ENCODE measurements around the gene UBE4B.

Gene UBE4B

DNA sequence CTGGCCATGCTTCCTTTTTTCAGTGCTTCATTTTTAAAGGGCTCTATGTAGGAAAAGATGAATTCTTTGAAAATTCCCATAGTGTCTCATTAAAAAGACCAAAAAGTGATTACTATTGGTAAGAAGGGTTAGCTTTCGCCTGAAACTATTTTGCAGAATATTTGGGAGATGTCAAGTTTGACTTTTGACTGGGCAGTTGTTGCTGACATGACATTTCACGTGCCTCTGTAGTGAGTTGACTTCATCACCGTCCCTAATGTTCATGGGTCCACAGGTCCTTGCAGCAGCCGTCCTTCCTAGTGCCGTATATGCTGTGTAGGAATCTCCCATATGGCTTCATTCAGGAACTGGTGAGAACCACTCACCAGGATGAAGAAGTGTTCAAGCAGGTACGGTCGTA is 88.9 kb downstream of the UBE4B start:
- DNase-seq: no peak

DNA sequence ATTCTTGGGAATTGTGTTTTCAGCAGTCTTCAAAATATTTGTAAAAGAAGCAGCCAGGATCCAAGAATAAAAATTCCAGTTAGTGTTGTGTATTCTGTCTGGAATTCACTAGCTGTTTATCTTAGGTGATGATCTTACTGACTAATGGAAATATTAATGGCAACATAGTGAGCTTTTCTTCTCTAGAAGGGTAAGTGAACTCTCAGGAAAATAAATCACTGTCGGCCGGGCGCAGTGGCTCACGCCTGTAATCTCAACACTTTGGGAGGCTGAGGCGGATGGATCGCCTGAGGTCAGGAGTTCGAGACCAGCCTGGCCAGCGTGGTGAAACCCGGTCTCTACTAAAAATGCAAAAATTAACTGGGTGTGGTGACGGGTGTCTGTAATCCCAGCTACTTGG is 90.2 kb downstream of the UBE4B start:
- no peak for DNase-seq

DNA sequence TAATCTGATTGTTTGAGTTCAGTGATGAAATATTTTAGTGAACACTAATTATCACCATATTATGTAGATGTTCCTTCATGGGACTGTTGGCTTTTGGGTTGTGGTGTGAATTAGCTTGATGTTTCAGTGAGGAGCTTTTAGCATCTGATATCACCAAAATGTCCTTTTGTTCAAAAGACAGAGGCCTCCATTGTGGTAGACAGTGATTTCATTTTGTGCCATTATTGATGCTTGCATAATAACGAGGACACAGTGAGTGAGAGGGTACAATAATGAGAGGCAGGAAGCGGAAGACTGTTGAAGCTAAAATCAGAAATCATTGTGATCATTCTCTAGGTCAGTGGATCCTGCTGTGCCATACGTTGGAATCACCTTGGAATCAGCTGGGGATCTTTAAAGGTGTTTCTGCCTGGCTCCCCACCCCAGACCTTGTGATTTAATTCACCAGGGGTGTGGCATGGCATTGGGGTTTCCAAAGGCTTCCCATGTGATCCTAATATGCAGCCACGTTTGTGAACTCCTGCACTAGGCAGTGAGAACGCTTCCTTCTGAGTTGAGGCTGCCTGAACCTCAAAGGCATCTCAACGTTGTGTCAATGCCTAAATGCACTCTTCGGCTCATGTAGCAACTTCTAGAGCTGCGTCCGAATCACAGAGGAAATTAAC is 95.5 kb downstream of the UBE4B start:
- DNase-seq: no peak

DNA sequence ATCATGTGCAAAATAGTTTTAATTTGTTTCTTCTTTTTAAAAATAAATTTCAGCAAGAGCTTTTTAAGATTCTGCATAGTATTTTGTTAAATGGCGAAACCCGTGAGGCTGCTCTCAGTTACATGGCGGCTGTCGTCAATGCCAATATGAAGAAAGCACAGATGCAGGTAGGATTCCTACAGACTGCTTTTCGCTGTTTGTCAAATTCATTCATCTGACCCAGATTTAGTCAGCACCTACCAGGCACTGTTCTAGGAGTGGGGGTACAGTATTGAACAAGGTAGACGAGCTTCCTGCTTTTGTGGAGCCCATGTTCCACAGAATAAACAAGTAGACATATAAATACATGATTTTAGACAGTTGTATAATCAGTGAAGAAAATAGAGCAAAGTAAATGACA is 99.6 kb downstream of the UBE4B start:
- DNase-seq: no peak

DNA sequence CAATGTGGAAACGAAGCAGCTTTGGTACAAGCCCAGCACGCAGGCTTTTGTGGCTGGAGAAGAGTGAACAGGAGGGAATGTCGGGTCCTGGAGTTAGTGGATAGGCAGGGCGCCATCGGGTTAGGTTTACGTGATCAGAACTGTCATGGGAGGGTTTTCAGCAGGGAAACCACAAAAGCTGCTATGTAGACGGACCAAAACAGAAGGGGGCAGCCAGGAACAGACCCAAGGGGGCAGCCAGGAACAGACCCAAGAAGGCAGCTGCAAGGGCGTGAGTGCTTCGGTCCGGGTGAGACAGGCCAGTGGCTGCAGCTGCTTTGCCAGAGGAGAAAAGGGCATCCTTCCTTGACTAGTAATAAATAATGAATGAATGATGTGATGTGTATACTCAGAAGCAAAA is 100.1 kb downstream of the UBE4B start:
- no peak for DNase-seq

DNA sequence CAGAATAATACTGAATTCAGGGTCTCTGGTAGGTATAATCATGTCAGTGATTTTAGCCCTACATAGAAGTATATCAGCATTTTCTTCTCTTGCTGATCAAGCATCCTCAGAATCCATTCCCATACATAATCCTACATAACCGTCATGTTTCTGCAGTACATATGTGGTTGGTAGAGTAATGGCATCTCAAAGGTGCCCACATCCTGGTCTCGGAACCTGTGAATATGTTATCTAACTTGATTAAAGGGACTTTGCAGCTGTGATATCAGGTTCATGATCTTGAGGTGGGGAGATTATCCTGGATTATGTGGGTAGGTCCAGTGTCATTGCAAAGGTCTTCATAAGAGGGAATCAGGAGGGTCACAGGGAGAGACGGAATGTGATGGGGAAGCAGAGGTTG is 108.2 kb downstream of the UBE4B start:
- DNase-seq: no peak

DNA sequence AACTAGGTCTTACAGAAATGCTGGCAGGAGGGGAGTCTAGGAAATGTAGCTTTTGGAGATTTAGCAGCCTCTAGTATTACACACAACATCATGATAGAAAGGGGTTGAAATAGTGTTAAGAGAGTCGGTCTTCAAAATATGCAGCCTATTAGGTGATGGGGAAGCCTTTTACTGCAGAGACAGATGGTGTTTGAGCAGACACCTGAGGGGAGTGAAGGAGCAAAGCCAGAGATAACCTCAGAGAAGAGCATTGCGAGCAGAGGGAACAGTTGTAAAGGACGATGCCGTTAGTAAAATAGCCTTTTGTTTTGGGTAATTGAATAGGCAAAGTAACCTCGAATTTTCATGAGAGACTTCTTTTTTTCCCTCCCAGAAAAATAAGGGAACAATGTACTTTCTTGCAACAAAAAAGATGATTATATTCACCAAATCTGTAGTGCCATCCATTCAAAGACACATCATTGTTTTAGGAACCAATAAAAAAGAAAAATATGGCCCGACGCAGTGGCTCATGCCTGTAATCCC is 111.3 kb downstream of the UBE4B start:
- DNase-seq: no peak

DNA sequence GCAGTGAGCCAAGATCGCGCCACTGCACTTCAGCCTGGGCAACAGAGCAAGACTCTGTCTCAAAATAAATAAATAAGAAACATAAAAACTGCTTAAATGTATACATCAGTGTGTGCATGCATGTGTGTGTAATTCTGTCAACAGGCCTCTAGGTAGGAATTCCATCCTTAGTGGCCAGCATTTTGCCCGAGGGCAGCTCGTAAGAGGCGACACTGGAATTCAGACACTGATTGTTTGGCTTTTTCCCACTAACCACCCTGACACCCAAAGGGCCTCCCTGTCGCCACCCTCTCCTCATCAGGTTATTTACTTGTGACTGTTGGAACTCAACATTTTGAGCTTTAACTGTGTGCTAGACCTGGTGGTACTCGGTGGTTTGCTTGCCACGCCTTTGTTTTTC is 113.6 kb downstream of the UBE4B start:
- DNase-seq: no peak

DNA sequence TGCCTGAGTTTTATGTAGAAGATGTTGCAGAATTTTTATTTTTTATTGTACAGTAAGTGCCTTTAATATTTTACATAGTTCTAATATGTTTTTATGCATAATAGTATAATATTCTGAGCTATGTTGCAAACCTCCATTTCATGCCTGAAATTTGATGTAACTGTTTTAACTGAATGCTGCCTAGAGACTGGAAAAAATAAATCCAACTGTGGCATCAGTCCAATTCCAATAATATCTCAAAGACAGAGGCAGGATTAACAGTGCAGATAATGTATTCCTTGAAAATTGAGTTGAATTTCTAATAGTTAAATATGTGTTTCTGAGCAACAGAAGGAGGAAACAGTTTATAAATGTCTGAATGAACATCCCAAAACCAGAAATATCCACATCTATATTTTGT is 116.5 kb downstream of the UBE4B start:
- no peak for DNase-seq

DNA sequence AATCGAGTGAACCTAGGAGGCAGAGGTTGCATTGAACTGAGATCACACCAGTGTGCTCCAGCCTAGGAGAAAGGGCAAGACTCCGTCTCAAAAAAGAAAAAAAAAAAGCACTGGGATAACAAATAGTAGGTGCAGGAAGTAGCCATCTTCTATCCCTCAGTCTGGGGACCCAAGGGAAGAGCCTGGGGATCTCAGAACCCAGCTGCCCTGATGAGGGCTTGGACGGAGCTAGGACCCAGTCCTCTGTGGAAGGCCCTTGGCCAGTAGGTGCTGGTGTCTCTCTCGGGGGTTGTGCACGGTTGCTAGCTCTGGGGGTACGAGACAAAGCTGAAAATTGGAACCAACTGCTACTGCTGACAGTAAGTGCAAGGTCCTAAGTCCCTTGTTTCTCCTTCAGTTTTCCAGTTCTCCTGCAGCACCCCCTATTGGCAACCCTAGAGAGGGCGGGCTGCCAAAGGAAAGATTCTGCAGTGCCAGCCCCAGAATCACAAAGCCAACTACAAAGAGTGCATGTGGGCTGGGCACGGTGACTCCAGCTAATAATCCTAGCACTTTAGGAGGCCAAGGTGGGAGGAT is 120.0 kb downstream of the UBE4B start:
- DNase-seq: no peak

DNA sequence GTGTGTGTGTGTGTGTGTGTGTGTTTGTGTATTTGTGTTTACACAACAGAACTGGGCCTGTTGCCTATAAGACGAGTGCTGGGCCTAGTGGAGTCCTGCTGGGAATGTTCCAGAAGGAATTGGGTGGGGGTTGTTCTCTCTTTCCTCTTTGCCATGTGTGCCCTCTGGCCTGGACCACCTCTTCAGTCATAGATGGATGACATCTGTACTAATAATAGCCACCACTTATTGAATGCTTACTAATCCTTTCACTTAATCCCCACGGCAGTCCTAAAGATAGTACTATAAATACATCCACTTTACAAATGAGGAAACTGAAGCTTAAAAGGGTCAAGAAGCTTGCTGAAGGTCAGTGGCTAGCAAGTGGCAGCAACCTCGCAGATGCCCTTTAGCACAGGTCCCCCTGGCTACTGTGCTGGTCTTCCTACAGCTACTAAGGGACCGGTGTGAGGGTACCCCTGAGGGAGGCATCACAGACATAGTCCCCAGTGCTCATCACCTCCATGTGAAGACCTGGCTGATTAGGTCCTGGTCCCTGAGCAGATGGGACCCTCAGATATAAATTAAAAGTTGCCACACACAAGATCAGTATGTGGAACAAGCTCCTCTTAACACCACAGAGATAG is 122.4 kb downstream of the UBE4B start:
- no peak for DNase-seq

DNA sequence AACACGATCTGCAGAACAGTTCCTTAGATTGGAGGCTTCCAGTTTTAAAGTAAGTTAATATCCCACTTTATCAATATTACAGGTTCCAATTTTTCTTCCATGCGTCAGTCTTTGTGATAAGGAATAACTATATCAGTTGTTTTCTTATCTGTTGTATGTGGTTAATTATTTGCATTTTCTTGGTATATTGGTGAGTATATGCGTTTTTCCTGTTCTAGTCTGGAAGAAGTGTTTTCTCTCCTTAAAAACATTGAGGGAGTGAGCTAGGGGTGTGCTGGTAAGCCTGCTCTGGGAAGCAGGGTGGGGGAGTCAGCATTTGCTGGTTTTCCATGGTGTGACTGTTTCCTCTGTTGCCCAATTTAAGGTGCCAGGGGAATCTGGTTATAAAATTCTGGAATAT is 127.4 kb downstream of the UBE4B start:
- DNase-seq: no peak

DNA sequence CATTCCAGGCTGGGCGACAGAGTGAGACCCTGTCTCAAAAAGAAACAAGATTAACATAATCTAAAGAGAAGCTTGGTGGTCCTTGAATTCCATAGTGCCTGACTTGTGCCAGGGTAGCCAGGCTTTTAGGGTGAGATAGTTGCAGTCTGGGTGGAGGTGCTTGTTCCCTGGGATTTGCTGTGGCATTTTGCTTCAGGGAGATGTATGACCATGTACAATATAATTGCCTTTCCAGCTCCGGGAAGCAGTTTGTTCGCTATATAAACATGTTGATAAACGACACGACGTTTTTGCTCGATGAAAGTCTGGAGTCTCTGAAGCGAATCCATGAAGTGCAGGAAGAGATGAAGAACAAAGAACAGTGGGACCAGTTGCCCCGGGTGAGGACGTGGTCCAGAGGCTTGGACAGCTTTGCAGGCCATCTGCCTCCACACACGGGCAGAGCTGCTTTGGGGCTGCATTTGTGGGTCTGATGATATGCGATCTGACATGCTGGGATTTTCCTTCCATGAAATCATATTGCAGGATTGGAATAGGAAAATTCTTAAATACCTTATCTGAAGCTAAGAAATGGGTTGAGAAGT is 128.2 kb downstream of the UBE4B start:
- no peak for DNase-seq

DNA sequence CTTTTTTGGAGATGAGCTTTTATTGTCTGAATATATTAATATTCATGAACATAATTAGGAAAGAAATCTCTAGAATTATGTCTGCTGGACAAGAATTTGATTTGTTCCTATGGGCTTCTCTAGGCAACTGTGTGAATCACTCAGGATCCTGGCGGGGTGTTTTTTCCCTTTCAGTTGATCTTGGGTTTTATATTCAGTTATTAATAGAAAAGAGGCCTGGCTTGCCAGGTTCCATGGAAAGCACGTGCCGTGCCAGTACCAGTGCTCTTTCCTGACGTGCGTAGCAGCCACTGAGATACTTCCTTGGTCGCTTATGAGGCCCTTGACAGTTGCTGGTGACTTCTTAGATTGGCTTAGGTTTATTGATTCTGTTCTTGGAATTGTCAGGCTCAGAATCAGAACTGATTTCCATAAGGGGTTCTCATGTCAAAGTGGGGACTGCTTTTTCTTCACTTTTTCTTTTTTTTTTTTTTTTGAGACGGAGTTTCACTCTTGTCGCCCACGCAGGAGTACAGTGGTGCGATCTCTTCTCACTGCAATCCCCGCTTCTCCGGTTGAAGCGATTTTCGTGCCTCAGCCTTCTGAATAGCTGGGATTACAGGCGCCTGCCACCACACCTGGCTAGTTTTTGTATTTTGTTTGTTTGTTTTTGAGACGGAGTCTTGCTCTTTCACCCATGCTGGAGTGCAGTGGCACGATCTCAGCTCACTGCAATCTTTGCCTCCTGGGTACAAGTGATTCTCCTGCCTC is 129.0 kb downstream of the UBE4B start:
- DNase-seq: no peak

DNA sequence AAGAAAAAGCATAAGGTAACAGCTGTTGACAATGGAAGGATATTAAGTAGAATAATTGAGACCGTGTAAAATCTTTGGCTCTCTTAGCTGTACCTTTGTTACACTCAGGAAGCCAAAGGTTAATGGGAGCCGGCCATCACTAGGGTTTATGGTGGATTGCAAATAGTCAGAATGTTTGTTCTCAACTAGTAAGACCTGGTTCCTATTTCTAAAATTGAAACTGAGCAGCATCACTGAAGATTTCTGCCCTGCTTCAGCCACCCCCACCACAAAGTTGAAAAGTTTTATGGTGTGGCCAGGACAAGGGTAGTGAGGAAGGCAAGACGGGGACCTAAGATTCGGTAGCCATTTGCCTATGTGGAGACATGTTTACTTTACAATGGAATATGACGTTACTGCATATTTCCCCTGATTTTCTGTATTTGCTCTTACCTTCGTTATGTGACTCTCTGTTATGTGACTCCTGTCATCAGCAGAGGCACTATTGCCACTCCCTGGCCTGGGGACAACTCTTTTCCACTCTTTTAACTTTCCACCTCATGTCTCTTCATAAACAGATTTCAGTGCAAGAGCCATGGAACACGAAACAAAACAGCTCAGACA is 136.3 kb downstream of the UBE4B start:
- DNase-seq: no peak

DNA sequence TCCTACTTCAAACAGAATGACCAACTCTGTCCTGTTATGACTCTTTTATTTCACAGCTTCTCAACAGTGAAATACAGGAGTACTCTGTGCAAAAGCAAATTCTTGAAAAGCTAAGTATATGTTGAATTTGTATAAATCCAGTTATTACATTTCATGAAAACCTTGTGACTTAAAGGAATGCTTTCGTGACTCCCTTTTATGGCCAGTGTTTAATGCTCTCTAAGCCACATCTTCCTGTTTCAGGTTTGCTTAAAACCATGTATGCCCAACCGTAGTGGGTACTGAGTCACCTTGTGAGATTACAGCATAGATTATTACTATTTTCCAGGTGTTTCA is 137.4 kb downstream of the UBE4B start:
- peak; percentile 22 for DNase-seq

DNA sequence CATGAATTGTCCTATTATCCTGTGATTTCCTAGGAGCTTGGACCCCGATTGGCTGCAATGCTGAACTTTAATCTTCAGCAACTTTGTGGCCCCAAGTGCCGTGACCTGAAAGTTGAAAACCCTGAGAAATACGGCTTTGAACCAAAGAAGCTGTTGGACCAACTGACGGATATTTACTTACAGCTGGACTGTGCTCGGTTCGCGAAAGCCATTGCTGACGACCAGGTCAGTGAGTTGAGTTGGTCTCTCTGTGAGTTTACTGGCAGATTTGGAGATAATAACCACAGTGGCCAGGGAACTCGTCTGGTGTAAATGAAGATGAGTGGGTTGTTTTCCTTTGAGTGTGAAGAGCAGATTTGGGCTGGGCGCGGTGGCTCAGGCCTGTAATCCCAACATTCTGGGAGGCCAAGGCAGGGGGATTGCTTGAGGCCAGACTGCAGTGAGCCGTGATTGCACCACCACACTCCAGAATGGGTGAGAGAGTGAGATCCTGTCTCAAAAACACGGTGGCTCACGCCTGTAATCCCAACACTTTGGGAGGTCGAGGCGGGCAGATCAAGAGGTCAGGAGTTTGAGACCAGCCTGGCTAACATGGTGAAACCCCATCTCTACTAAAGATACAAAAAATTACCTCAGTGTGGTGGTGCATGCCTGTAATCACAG is 138.5 kb downstream of the UBE4B start:
- no peak for DNase-seq

DNA sequence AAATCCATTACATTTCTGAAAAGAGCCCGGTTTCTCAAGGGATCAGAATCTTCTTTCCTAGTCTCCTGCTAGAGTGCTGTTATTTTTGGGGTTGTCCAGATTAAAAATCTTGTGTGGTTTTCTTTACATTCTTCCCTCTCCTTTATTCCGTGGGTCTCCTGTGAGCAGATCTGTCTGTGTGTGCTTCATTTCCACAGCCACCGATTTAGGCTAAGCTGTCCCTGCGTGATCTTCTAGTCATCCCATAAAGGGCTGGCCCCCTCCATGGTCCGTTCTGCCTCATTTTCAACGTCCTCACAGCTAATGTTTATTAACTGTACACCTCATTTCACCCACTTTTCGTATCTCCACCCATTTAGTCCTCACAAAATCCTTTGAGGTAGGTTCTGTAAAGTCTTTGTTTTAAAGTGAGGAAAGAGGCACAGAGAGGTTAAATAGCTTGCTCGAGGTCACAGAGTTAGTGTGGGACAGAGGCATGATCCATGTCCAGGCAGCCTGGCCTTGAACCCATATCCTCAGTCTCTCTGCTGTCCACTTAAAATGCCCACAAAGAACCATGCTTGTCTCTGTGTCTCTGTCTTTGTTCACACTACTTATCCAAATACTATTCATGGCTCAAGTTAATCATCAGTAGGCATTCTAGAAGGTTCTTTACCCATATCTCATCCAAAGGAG is 139.4 kb downstream of the UBE4B start:
- no peak for DNase-seq

DNA sequence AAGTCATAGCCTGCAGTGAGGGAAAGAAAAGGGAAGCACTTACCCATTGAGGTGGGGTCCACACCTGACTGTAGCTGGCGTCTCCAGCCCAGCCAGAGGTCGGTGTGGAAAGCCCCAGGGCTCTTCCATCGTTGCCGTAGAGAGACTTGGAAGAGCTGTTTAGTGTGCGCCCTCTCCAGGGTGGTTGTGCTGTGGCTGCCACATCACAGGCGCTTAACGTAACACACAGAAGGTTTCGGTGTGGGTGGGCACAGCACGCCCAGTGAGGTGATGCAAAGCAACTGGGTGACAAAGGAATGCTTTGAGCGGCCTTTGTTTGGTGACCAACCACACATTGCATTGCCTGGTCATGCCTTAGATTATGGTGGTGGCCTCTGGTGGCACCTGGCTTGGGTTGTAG is 140.8 kb downstream of the UBE4B start:
- no peak for DNase-seq

DNA sequence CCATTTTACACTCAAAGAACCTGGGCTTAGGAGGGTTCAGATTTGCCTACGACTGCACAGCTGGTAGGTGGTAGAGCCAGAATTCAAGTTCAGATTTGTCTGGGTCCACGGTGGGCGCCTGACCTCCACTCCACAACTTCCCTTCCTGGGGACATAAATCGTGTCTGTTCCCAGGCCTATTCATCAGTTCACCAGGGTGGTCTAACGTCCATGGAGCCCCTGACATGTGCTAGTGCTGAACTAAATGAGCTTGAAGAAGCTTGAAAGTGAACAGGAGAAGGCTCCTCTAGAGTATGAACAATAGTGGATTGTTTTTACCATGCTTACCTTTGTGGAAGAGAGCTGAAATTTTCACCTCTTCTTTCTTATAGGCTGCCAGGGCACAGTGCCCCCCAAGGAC is 145.1 kb downstream of the UBE4B start:
- no peak for DNase-seq

DNA sequence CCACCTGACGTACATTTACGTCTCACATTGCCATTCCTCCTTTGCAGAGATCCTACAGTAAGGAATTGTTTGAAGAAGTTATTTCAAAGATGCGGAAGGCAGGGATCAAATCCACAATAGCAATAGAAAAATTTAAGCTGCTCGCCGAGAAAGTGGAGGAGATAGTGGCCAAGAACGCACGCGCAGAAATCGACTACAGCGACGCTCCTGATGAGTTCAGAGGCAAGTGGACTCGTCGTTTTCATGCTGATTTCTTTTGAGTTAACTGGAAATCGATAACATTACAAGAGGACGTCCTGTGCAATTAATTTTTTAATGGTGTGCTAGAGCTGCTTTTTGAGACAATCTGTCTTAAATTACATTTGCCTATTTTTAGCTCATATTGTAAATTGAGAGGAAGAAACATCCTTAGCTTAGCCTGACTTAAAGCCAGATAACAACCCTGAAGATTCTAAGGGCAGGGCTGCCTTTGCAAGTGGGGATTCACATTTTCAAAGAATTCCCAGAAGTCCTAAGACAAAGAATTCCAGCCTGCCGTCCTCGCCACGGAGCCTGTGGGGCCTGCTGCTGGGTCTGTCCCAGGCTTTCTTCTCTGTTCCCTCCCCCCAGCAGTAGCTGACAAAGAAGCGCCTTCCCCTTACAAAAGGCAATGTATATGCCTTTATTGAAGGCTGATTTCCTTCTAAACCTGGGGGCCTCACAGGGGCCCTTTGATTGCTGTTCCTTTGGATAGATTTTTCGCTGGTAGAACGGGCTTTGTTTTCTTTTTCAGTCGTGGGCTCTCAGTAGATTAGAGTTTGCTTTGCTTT is 146.0 kb downstream of the UBE4B start:
- no peak for DNase-seq
